Endothelial cell of umbilical vein (primary cell): Measurements from ENCODE around the gene SLTM.

ENCODE experiments used
- POLR2AphosphoS5 ChIP-seq: IDR thresholded peaks from 2 replicates; pipeline ENCODE4 v1.6.1; 2012; ENCODE audit warnings: low read depth, mild to moderate bottlenecking, control low read depth, low read length, moderate library complexity; ENCODE audit not compliant: insufficient read depth
- TF ChIP-seq, protein P1 (sequence below), 2 donors: IDR thresholded peaks; 1 replicate in 1 of 2; 2 replicates in 1 of 2; pipeline ENCODE4 v1.5.1; 2011; ENCODE audit warnings: low read length in 2 of 2, mild to moderate bottlenecking in 2 of 2, moderate library complexity in 2 of 2, control low read depth in 1 of 2, inconsistent platforms in 1 of 2, low read depth in 1 of 2; ENCODE audit not compliant: insufficient read depth in 1 of 2; ENCODE audit errors: extremely low read depth in 1 of 2

- TF ChIP-seq, protein P1, sequence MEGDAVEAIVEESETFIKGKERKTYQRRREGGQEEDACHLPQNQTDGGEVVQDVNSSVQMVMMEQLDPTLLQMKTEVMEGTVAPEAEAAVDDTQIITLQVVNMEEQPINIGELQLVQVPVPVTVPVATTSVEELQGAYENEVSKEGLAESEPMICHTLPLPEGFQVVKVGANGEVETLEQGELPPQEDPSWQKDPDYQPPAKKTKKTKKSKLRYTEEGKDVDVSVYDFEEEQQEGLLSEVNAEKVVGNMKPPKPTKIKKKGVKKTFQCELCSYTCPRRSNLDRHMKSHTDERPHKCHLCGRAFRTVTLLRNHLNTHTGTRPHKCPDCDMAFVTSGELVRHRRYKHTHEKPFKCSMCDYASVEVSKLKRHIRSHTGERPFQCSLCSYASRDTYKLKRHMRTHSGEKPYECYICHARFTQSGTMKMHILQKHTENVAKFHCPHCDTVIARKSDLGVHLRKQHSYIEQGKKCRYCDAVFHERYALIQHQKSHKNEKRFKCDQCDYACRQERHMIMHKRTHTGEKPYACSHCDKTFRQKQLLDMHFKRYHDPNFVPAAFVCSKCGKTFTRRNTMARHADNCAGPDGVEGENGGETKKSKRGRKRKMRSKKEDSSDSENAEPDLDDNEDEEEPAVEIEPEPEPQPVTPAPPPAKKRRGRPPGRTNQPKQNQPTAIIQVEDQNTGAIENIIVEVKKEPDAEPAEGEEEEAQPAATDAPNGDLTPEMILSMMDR (IDR thresholded peaks at IDR 0.05; ENCODE audit: extremely low read depth in 1 of 2, insufficient read depth in 1 of 2, low read depth in 1 of 2, low read length in 2 of 2) = no peak
- no peak for TF ChIP-seq POLR2AphosphoS5
Measured at GRCh38 chr15:58951388-58952007, 18.0 kb upstream of the SLTM start.
